NCI-H2196 (cell line): Measurements from ENCODE around the gene MYBPHL.

Experiments
- DNase-seq: peaks from one replicate; lab custom pipeline; 2025; ENCODE audit not compliant: unreplicated experiment; lab: John Stamatoyannopoulos, UW

The MYBPHL gene

DNA sequence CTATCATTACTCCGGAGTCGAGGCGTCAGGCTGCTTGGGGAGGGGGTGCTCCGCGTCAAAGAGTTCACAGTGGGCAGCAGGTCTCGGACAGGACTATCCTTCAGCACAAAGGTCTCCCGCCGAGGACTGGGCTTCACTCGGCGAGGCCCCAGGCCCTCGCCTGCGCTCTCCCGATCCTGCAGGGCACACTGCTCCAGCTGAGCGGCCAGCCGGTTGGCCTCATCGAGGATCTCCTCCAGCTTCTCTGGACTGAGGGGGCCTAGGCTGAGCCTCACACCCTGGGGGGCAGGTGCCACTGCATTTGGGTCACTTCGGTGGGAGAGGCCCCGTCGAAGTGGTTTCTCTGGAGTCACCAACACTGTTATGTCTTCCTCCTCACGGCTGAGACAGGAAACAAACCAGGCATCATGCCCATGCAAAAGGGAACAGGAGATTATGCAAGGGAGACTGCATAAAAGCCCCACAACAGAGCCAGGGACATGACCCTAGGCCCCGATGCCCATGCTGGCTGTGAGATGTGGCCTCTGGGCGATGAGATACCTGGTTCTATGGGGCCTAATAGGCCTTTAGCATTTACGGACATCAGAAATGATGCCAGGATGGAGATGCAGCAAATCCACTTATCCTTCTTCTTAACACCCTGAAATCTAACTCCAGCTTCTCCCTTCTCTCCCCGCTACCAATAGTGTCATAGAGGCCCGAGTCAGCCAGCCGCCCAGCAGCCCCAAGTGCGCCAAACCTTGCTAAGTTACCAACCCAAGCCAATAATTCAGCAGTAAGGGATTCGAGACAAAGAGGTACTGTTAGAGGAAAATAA, 24.9 kb downstream of the MYBPHL start:
- no peak for DNase-seq

DNA sequence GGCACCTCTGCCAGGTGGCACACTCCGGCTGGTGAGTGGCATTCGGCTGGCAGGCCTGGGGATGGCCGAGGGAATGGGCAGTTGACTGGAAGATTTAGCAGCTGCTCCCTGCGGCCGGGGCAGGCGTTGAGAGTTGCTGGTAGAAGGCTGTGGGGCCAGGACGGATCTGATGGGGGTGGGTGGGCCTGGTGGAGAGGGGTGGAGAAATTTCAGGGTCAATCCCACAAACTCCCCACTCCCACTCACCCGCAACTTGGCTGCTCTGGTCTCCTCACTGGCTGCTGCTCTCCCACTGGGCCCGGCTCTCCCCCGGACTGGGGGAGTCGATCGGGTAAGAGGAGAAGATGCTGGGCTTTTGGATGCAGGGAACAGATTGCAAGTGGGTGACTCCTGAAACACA, 25.9 kb downstream of the MYBPHL start:
- DNase-seq = no peak

DNA sequence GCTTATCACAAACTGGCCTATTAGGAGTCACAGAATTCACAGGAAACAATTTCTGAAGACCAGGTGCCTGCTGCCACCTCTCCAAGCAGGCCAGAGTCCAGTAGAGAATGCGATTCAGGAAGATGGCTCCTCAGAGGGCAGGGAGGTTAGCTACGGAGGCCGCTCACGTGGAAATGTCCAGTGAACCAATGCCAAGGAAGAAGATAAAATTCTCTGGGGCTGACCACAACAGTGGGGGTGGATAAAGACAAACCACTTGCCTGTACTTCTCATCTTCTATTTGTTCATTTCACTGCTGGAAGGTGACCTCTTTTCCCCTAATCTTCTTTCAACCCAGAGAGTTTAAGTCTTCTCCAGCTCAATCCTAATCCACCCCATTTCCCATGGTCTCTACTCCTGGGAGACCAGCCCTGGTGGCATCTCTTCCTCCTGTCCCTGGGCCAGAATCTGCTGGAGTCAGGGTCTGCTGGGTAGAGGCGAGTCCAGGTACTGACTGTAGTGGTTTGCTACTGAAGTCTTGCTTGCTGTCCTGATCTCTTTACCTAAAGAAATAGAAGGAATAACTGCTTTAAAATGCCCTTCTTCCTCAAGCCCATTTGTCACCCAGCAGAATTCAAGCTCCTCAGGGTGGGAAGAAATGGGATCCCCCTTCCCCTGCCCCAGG, 27.1 kb downstream of the MYBPHL start:
- no peak for DNase-seq

- DNase-seq = peak; percentile 83
Observed at GRCh38 chr1:109277434-109278204, 29.2 kb downstream of the MYBPHL start.

GRCh38 chr1:109275706-109276345, 31.0 kb downstream of the MYBPHL start:
- DNase-seq = no peak

DNA sequence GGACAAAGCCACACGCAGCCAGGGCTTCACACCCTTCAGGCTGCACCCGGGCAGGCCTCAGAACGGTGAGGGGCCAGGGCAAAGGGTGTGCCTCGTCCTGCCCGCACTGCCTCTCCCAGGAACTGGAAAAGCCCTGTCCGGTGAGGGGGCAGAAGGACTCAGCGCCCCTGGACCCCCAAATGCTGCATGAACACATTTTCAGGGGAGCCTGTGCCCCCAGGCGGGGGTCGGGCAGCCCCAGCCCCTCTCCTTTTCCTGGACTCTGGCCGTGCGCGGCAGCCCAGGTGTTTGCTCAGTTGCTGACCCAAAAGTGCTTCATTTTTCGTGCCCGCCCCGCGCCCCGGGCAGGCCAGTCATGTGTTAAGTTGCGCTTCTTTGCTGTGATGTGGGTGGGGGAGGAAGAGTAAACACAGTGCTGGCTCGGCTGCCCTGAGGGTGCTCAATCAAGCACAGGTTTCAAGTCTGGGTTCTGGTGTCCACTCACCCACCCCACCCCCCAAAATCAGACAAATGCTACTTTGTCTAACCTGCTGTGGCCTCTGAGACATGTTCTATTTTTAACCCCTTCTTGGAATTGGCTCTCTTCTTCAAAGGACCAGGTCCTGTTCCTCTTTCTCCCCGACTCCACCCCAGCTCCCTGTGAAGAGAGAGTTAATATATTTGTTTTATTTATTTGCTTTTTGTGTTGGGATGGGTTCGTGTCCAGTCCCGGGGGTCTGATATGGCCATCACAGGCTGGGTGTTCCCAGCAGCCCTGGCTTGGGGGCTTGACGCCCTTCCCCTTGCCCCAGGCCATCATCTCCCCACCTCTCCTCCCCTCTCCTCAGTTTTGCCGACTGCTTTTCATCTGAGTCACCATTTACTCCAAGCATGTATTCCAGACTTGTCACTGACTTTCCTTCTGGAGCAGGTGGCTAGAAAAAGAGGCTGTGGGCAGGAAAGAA, 32.0 kb downstream of the MYBPHL start:
- DNase-seq = peak; percentile 60

- no peak for DNase-seq
Observed at GRCh38 chr1:109273570-109274288, 33.1 kb downstream of the MYBPHL start.

DNA sequence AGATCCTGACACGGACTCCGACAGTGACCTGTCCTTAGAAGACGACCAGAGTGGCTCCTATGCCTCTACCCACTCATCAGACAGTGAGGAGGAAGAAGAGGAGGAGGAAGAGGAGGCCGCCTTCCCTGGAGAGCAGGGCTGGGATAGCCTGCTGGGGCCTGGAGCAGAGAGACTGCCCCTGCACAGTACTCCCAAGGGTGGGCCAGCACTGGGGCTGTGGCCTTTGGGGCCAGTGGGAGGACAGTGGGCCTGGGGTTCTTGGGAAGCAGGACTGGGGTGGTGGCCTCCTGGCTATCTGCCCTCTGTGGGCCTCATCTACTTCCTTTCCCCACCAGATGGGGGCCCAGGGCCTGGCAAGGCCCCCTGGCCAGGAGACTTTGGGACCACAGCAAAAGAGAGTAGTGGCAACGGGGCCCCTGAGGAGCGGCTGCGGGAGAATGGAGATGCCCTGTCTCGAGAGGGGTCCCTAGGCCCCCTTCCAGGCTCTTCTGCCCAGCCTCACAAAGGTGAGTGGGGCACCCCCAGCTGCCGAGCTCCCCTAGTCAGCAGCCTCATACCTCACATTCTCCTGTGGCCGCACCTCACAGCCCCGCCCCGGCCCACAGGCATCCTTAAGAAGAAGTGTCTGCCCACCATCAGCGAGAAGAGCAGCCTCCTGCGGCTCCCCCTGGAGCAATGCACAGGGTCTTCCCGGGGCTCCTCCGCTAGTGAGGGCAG, 33.8 kb downstream of the MYBPHL start:
- DNase-seq = no peak

GRCh38 chr1:109272021-109272799, 34.6 kb downstream of the MYBPHL start:
- DNase-seq = no peak

- DNase-seq = no peak
Observed at GRCh38 chr1:109271458-109271857, 35.4 kb downstream of the MYBPHL start.

GRCh38 chr1:109270623-109271317, 36.0 kb downstream of the MYBPHL start:
- DNase-seq = no peak

DNA sequence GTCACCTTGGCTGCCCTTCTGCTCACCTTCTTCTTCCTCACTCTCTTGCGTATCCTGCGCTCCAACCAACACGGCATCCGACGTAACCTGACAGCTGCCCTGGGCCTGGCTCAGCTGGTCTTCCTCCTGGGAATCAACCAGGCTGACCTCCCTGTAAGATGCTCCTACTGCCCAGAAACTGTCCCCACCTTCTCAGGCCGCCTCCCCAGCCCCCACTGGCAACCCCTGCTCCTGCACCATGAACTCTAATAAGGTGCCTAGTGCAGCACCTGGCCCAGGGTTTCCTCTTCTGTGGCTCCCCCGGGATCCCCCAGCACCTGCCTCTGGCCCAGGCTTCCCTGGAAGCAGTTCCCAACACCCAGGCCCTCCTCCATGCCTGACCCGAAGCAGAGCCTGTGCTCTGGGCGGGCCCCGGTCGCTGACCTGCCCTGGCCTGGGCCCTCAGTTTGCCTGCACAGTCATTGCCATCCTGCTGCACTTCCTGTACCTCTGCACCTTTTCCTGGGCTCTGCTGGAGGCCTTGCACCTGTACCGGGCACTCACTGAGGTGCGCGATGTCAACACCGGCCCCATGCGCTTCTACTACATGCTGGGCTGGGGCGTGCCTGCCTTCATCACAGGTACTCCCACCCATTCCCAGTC, 36.7 kb downstream of the MYBPHL start:
- no peak for DNase-seq

DNA sequence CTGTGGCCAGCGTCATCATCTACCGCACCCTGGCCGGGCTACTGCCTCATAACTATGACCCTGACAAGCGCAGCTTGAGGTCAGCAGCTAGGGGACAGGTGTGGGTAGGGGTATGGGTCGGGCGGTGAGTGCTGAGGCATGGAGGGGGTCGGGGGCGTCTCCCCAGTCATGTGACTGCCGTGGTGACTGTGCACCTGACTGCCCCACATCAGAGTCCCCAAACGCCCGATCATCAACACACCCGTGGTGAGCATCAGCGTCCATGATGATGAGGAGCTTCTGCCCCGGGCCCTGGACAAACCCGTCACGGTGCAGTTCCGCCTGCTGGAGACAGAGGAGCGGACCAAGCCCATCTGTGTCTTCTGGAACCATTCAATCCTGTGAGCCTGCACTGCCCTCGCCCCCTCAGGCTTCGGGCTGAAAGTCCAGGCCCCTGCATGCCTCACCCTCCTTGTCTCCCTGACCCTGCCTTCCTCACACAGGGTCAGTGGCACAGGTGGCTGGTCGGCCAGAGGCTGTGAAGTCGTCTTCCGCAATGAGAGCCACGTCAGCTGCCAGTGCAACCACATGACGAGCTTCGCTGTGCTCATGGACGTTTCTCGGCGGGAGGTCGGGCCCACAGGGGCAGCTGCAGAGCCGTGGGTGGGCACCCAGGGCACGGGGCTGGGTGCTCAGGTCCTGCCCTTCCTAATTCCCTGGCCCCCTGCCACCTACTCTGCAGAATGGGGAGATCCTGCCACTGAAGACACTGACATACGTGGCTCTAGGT, 37.4 kb downstream of the MYBPHL start:
- no peak for DNase-seq

DNA sequence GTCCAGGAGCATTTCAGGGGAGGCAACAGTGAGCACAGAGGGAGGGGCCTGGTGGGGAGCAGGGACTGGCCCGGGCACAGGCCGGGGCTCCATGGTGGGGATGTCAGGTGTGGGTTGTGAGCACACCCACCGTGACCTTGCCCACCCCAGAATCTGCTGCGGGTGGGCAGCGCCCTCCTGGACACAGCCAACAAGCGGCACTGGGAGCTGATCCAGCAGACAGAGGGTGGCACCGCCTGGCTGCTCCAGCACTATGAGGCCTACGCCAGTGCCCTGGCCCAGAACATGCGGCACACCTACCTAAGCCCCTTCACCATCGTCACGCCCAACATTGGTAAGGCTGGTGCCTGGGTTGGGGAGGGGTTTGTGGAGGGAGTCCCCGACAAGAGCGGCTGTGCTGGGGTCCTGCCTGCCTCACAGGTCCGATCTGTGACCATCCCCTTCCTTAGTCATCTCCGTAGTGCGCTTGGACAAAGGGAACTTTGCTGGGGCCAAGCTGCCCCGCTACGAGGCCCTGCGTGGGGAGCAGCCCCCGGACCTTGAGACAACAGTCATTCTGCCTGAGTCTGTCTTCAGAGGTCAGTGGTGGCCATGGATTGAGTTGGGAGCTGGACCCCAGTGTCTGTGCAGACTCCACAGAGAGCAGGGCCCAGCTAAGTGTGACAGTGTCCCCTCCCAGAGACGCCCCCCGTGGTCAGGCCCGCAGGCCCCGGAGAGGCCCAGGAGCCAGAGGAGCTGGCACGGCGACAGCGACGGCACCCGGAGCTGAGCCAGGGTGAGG, 38.2 kb downstream of the MYBPHL start:
- DNase-seq = no peak

GRCh38 chr1:109267743-109268300, 39.0 kb downstream of the MYBPHL start:
- no peak for DNase-seq
